ENCODE results near the gene LHFPL4. TPM values are rescaled to one million over a fixed set of nuclear protein-coding genes. Genes with fewer than 3 reads are reported as not detected.
"Not testable (repeated sequence)": the region's sequence is repeated elsewhere in the genome, so short reads cannot be mapped to it uniquely, and the experiment has no call there.

The LHFPL4 gene
- total RNA-seq, 2 donors from 2014 or later = not detected

DNA sequence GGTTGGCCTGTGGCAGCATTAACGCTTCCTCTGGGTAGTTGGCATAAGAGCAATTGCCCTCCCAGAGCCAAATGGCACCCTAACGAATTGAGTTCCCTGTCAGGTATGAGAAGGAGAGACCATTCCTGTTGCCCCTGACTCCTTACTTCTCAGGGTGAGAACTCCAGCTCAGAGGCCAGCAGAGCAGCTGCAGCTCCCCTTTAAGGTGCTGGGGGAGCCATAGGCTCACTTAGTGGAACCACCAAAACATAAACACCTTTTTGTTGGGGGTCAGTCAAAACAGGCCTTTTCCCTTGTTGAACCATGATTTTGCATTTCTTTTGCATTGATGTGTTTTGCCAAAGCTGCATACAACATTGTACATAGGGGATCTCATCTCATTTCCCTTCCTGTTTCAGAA, 28.1 kb upstream of the LHFPL4 start:
- Histone ChIP-seq H3K27ac (no peak overlapping the region), H3K27me3 (replicated peaks; ENCODE audit: insufficient read depth) (no peaks in the 10 kb centered on the region), H3K4me1 (ENCODE audit: control insufficient read depth in 1 of 2, low read depth in 2 of 2) (no peaks in the 10 kb centered on the region), H3K9me3 (peaks cover 6% of the 10 kb centered on the region), H3K36me3 (no peaks in the 10 kb centered on the region), H3K4me3 (no peak overlapping the region)
- no peak for DNase-seq (ENCODE audit: low spot score)
- TF ChIP-seq, protein P1, sequence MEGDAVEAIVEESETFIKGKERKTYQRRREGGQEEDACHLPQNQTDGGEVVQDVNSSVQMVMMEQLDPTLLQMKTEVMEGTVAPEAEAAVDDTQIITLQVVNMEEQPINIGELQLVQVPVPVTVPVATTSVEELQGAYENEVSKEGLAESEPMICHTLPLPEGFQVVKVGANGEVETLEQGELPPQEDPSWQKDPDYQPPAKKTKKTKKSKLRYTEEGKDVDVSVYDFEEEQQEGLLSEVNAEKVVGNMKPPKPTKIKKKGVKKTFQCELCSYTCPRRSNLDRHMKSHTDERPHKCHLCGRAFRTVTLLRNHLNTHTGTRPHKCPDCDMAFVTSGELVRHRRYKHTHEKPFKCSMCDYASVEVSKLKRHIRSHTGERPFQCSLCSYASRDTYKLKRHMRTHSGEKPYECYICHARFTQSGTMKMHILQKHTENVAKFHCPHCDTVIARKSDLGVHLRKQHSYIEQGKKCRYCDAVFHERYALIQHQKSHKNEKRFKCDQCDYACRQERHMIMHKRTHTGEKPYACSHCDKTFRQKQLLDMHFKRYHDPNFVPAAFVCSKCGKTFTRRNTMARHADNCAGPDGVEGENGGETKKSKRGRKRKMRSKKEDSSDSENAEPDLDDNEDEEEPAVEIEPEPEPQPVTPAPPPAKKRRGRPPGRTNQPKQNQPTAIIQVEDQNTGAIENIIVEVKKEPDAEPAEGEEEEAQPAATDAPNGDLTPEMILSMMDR (IDR thresholded peaks at IDR 0.05) = no peak
- no peak for ATAC-seq (ENCODE audit: insufficient number of reproducible peaks, low FRiP score, low read depth)

DNA sequence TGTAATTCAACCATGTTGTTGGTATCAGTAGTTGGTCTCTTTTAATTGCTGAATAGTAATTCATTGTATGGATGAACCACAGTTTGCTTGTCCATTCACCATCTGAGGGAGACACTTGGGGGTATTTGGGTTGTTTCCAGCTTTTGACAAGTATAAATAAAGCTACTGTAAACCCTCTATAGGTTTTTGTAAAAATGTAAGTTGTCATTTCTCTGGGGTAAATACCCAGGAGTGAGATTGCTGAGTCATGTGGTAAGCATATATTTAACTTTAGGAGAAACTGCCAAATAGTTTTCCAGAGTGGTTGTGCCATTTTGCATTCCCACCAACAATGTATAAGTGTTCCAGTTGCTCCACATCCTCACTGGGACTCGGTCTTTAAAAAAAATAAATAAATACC, 15.4 kb upstream of the LHFPL4 start:
- no peak overlapping the region for H3K4me3 ChIP-seq
- H3K4me1 ChIP-seq (ENCODE audit: control insufficient read depth in 1 of 2, low read depth in 2 of 2) = no peaks in the 10 kb centered on the region
- H3K27ac ChIP-seq = no peak overlapping the region
- TF ChIP-seq, protein P1 (IDR thresholded peaks at IDR 0.05) = no peak
- H3K9me3 ChIP-seq = no peaks in the 10 kb centered on the region
- ATAC-seq (ENCODE audit: insufficient number of reproducible peaks, low FRiP score, low read depth) (no peak), DNase-seq (ENCODE audit: low spot score) (no peak)
- H3K27me3 ChIP-seq (replicated peaks; ENCODE audit: insufficient read depth) = no peaks in the 10 kb centered on the region
- H3K36me3 ChIP-seq = no peaks in the 10 kb centered on the region

DNA sequence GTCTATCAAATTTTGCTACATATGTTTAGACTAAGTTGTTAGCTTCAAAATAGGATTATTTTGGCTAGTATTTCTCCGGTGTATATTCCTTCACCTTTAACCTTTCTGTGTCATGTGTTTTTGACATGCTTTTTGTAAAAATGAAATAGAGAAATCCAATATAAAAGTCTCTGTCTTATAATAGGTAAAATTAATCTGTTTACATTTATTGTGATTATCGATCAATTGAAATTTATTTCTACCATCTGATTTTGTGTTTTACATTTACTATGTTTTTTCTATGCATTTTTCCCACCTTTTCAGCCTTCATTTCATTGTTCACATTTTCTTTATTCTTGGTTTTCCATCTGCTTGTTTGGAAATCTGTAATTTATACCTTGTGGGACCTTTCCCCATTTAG, 11.7 kb upstream of the LHFPL4 start:
- no peaks in the 10 kb centered on the region for H3K9me3 ChIP-seq
- no peaks in the 10 kb centered on the region for H3K27me3 ChIP-seq (replicated peaks; ENCODE audit: insufficient read depth)
- ATAC-seq (ENCODE audit: insufficient number of reproducible peaks, low FRiP score, low read depth) = no peak
- no peak for DNase-seq (ENCODE audit: low spot score)
- H3K36me3 ChIP-seq = no peaks in the 10 kb centered on the region
- TF ChIP-seq, protein P1 (IDR thresholded peaks at IDR 0.05) = no peak
- no peaks in the 10 kb centered on the region for H3K4me1 ChIP-seq (ENCODE audit: control insufficient read depth in 1 of 2, low read depth in 2 of 2)
- H3K27ac ChIP-seq = no peak overlapping the region
- no peak overlapping the region for H3K4me3 ChIP-seq

DNA sequence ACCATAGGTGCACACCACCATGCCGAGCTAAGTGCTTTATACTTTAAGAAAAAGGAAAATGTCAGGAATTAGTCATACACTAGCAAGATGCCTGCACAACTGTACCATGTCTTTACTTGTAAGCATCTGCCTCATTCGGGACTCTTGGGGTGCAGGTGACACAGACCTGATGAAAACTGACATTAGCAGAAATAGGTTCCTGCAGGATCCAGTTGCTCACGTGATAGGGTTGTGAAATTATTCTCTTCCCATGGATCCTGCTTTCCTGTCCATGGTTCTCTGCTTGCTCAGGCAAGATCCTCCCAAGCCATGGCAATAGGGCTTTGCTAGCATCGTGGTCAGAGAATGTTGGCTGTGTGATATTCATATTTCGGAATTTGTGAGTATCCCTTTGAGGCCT, 10.2 kb upstream of the LHFPL4 start:
- TF ChIP-seq, protein P1 (IDR thresholded peaks at IDR 0.05) = no peak

DNA sequence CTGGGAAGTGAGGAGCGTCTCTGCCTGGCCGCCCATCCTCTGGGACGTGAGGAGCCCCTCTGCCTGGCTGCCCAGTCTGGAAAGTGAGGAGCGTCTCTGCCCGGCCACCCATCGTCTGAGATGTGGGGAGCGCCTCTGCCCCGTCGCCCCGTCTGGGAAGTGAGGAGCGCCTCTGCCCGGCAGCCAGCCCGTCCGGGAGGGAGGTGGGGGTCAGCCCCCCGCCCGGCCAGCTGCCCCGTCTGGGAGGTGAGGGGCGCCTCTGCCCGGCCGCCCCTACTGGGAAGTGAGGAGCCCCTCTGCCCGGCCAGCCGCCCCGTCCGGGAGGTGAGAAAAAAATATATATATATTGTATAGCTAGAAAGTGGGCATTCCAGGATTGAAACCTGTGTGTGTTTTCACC, 6.4 kb upstream of the LHFPL4 start:
- H3K27me3 ChIP-seq (replicated peaks; ENCODE audit: insufficient read depth); H3K36me3 ChIP-seq; DNase-seq (ENCODE audit: low spot score); H3K4me3 ChIP-seq; H3K27ac ChIP-seq; H3K4me1 ChIP-seq (ENCODE audit: control insufficient read depth in 1 of 2, low read depth in 2 of 2); ATAC-seq (ENCODE audit: insufficient number of reproducible peaks, low FRiP score, low read depth); H3K9me3 ChIP-seq: not testable (repeated sequence)

More for the DNA sequence above, 10.2 kb upstream of the LHFPL4 start:
- no peaks in the 10 kb centered on the region for H3K27me3 ChIP-seq (replicated peaks; ENCODE audit: insufficient read depth)
- no peaks in the 10 kb centered on the region for H3K36me3 ChIP-seq
- no peak overlapping the region for H3K27ac ChIP-seq
- DNase-seq (ENCODE audit: low spot score) = no peak
- H3K9me3 ChIP-seq = no peaks in the 10 kb centered on the region
- ATAC-seq (ENCODE audit: insufficient number of reproducible peaks, low FRiP score, low read depth) = no peak
- H3K4me3 ChIP-seq = no peak overlapping the region
- H3K4me1 ChIP-seq (ENCODE audit: control insufficient read depth in 1 of 2, low read depth in 2 of 2) = no peaks in the 10 kb centered on the region

DNA sequence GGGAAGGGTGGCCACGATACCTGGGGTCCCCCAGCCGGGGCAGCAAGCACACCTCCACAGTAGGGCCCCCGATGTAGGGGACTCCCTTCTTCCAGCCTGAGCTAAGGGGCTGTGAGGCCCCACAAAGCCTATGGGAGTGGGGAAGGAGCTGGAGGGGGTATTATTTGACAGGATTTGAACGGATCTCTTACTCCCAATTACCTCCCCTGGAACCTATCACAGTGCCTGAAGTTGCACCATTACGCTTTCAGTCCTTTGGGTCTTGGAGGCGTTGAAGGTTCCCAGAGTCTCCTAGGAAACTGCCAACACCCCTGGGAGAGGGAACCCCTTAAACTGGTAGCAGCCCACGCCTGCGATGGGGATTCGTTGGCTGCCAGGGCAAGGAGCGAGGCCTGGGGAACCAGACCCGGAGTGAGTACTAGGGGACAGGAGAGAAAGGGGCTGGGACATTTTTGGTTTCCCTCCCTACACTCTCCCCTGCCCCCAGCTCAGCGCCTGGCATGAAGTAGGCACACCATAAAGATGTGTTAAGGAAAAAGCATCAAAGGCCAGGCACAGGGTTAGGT, 409 bp upstream of the LHFPL4 start:
- no peak overlapping the region for H3K4me3 ChIP-seq
- no peaks in the 10 kb centered on the region for H3K4me1 ChIP-seq (ENCODE audit: control insufficient read depth in 1 of 2, low read depth in 2 of 2)
- no peaks in the 10 kb centered on the region for H3K27me3 ChIP-seq (replicated peaks; ENCODE audit: insufficient read depth)
- H3K9me3 ChIP-seq = no peaks in the 10 kb centered on the region
- H3K36me3 ChIP-seq = no peaks in the 10 kb centered on the region
- ATAC-seq (ENCODE audit: insufficient number of reproducible peaks, low FRiP score, low read depth) = no peak
- TF ChIP-seq, protein P1 (IDR thresholded peaks at IDR 0.05) = no peak
- DNase-seq (ENCODE audit: low spot score) = no peak
- H3K27ac ChIP-seq = no peak overlapping the region
